Measurements from ENCODE around the gene CCDC28B. TPM values are rescaled to one million over a fixed set of nuclear protein-coding genes. Genes with fewer than 3 reads are reported as not detected.

The CCDC28B gene
- total RNA-seq, 2 donors from 2014 or later: 9.5 to 11.2 TPM

GRCh38 chr1:32208891-32209328 is 8.5 kb downstream of the CCDC28B start, which contains the start of gene DCDC2B:
Gene DCDC2B, plus strand, starts transcription at chr1:32209089. Its CDS starts 5 bp downstream, at chr1:32209094.
- TF ChIP-seq CTCF (IDR thresholded peaks at IDR 0.05): no peak
- H3K27ac ChIP-seq: no peak within 1 kb of the TSS
- H3K4me1 ChIP-seq: peaks cover 0 to 25% of the 10 kb centered on the region in 2 donors

GRCh38 chr1:32215629-32216480 is 15.5 kb downstream of the CCDC28B start:
- H3K4me3 ChIP-seq: no peak overlapping the region
- H3K27ac ChIP-seq: no peak overlapping the region
- peaks cover 0 to 10% of the 10 kb centered on the region in 2 donors for H3K4me1 ChIP-seq
- no peaks in the 10 kb centered on the region for H3K27me3 ChIP-seq
- peak; percentile 52 to 77 for TF ChIP-seq CTCF (IDR thresholded peaks at IDR 0.05)
- H3K9me3 ChIP-seq: no peaks in the 10 kb centered on the region
- H3K36me3 ChIP-seq: peaks cover 25% of the 10 kb centered on the region
- DNase-seq (ENCODE audit: low spot score): no peak

More at GRCh38 chr1:32208891-32209328, 8.5 kb downstream of the CCDC28B start, which contains the start of gene DCDC2B:
- no peaks in the 10 kb centered on the region for H3K36me3 ChIP-seq
- no peak within 1 kb of the TSS for H3K4me3 ChIP-seq
- no peaks in the 10 kb centered on the region for H3K27me3 ChIP-seq
- H3K9me3 ChIP-seq: no peaks in the 10 kb centered on the region
- no peak for DNase-seq (ENCODE audit: low spot score)

GRCh38 chr1:32216566-32216965 is 16.2 kb downstream of the CCDC28B start:
- H3K27me3 ChIP-seq: no peaks in the 10 kb centered on the region
- peaks cover 0 to 18% of the 10 kb centered on the region in 2 donors for H3K4me1 ChIP-seq
- no peak overlapping the region for H3K4me3 ChIP-seq
- H3K9me3 ChIP-seq: no peaks in the 10 kb centered on the region
- no peak for TF ChIP-seq CTCF (IDR thresholded peaks at IDR 0.05)
- peaks cover 25% of the 10 kb centered on the region for H3K36me3 ChIP-seq
- no peak overlapping the region for H3K27ac ChIP-seq
- DNase-seq (ENCODE audit: low spot score): no peak

GRCh38 chr1:32219022-32219421 is 18.6 kb downstream of the CCDC28B start:
- Histone ChIP-seq H3K4me3 (no peak overlapping the region), H3K4me1 (peaks cover 0 to 31% of the 10 kb centered on the region in 2 donors), H3K27ac (no peak overlapping the region), H3K9me3 (no peaks in the 10 kb centered on the region), H3K36me3 (peaks cover 29% of the 10 kb centered on the region), H3K27me3 (no peaks in the 10 kb centered on the region)
- no peak for DNase-seq (ENCODE audit: low spot score)
- no peak for TF ChIP-seq CTCF (IDR thresholded peaks at IDR 0.05)

- Histone ChIP-seq H3K9me3 (no peaks in the 10 kb centered on the region), H3K27ac (peak overlapping the region; percentile 87 to 92), H3K27me3 (no peaks in the 10 kb centered on the region), H3K36me3 (peaks cover 33% of the 10 kb centered on the region), H3K4me1 (peaks cover 0 to 32% of the 10 kb centered on the region in 2 donors), H3K4me3 (peak overlapping the region; percentile 75 to 96)
- TF ChIP-seq CTCF (IDR thresholded peaks at IDR 0.05): no peak
- DNase-seq (ENCODE audit: low spot score): no peak
These were observed 20.6 kb downstream of the CCDC28B start for GRCh38 chr1:32220746-32221580.
